IPS DF 6.9 (cell line): Measurements from ENCODE around the gene PRRX1.

Experiments
- DNase-seq: peaks from one replicate; pipeline ENCODE4 v3.0.0-alpha.2; 2013; ENCODE audit warnings: low read depth, low spot score
- H3K27ac ChIP-seq: one replicate; pipeline ENCODE4 v1.5.1; 2013; ENCODE audit warnings: low read length, control low read depth
- H3K27me3 ChIP-seq: 2 replicates; pipeline ENCODE4 v1.6.1; 2013; ENCODE audit warnings: mild to moderate bottlenecking, low read length; ENCODE audit not compliant: control insufficient read depth, insufficient read depth
- H3K36me3 ChIP-seq: 2 replicates; pipeline ENCODE4 v1.6.1; 2013; ENCODE audit warnings: low read length; ENCODE audit not compliant: control insufficient read depth, insufficient read depth
- H3K4me1 ChIP-seq: 2 replicates; pipeline ENCODE4 v1.6.1; 2013; ENCODE audit warnings: low read length; ENCODE audit not compliant: control insufficient read depth, insufficient read depth
- H3K4me3 ChIP-seq: 2 replicates; pipeline ENCODE4 v1.5.1; 2013; ENCODE audit warnings: mild to moderate bottlenecking, low read length
- H3K9me3 ChIP-seq: 2 replicates; pipeline ENCODE4 v1.6.1; 2013; ENCODE audit warnings: low read length, inconsistent platforms; ENCODE audit not compliant: control insufficient read depth, insufficient read depth
- WGBS: extraction: QIAGEN DNeasy Blood & Tissue Kit; methylation state at CpG from one replicate; pipeline ENCODE4 v1.1.7; 2013; ENCODE audit warnings: mixed read lengths, missing lambda C conversion rate; ENCODE audit not compliant: insufficient read length, insufficient coverage; 5-methylcytosine and 5-hydroxymethylcytosine counted together

The PRRX1 gene

GRCh38 chr1:170703591-170703990 is 39.7 kb downstream of the PRRX1 start:
- Histone ChIP-seq H3K36me3 (no peaks in the 10 kb centered on the region), H3K4me1 (no peaks in the 10 kb centered on the region), H3K9me3 (no peaks in the 10 kb centered on the region), H3K4me3 (no peak overlapping the region), H3K27me3 (no peaks in the 10 kb centered on the region), H3K27ac (no peak overlapping the region)
- no CpG with 5 or more reads among the region's 2 CpGs for WGBS
- no peak for DNase-seq

GRCh38 chr1:170704256-170704655 is 40.3 kb downstream of the PRRX1 start:
- WGBS = no CpG with 5 or more reads among the region's 3 CpGs
- Histone ChIP-seq H3K36me3 (no peaks in the 10 kb centered on the region), H3K4me1 (no peaks in the 10 kb centered on the region), H3K4me3 (no peak overlapping the region), H3K27me3 (no peaks in the 10 kb centered on the region), H3K9me3 (no peaks in the 10 kb centered on the region), H3K27ac (no peak overlapping the region)
- no peak for DNase-seq

GRCh38 chr1:170705981-170706380 is 42.0 kb downstream of the PRRX1 start:
- H3K4me1 ChIP-seq = no peaks in the 10 kb centered on the region

GRCh38 chr1:170707117-170707516 is 43.2 kb downstream of the PRRX1 start:
- Histone ChIP-seq H3K36me3 (no peaks in the 10 kb centered on the region), H3K4me1 (no peaks in the 10 kb centered on the region), H3K4me3 (no peak overlapping the region), H3K27me3 (no peaks in the 10 kb centered on the region), H3K9me3 (no peaks in the 10 kb centered on the region), H3K27ac (no peak overlapping the region)
- DNase-seq = no peak

More at GRCh38 chr1:170705981-170706380, 42.0 kb downstream of the PRRX1 start:
- Histone ChIP-seq H3K27me3 (no peaks in the 10 kb centered on the region), H3K27ac (no peak overlapping the region), H3K4me3 (no peak overlapping the region), H3K36me3 (no peaks in the 10 kb centered on the region), H3K9me3 (no peaks in the 10 kb centered on the region)
- no peak for DNase-seq

GRCh38 chr1:170707959-170708655 is 44.2 kb downstream of the PRRX1 start:
- Histone ChIP-seq H3K4me3 (no peak overlapping the region), H3K27me3 (no peaks in the 10 kb centered on the region), H3K36me3 (no peaks in the 10 kb centered on the region), H3K4me1 (no peaks in the 10 kb centered on the region), H3K27ac (no peak overlapping the region), H3K9me3 (no peaks in the 10 kb centered on the region)
- WGBS = no CpG with 5 or more reads among the region's 5 CpGs
- DNase-seq = no peak

GRCh38 chr1:170711682-170712081 is 47.8 kb downstream of the PRRX1 start:
- Histone ChIP-seq H3K27ac (no peak overlapping the region), H3K4me1 (no peaks in the 10 kb centered on the region), H3K36me3 (no peaks in the 10 kb centered on the region), H3K4me3 (no peak overlapping the region), H3K27me3 (no peaks in the 10 kb centered on the region), H3K9me3 (no peaks in the 10 kb centered on the region)
- DNase-seq = no peak

GRCh38 chr1:170714163-170714562 is 50.2 kb downstream of the PRRX1 start:
- H3K36me3 ChIP-seq = no peaks in the 10 kb centered on the region
- WGBS = no CpG with 5 or more reads among the region's 5 CpGs
- no peak overlapping the region for H3K4me3 ChIP-seq
- H3K27ac ChIP-seq = no peak overlapping the region
- H3K4me1 ChIP-seq = no peaks in the 10 kb centered on the region
- H3K9me3 ChIP-seq = no peaks in the 10 kb centered on the region
- no peak for DNase-seq
- H3K27me3 ChIP-seq = no peaks in the 10 kb centered on the region

GRCh38 chr1:170714938-170715337 is 51.0 kb downstream of the PRRX1 start:
- WGBS = no CpG with 5 or more reads among the region's 1 CpG
- H3K4me1 ChIP-seq = no peaks in the 10 kb centered on the region
- no peak overlapping the region for H3K4me3 ChIP-seq
- no peaks in the 10 kb centered on the region for H3K9me3 ChIP-seq
- H3K36me3 ChIP-seq = no peaks in the 10 kb centered on the region
- no peaks in the 10 kb centered on the region for H3K27me3 ChIP-seq
- no peak for DNase-seq
- H3K27ac ChIP-seq = no peak overlapping the region

- Histone ChIP-seq H3K4me1 (no peaks in the 10 kb centered on the region), H3K4me3 (no peak overlapping the region), H3K27me3 (no peaks in the 10 kb centered on the region), H3K9me3 (no peaks in the 10 kb centered on the region), H3K36me3 (no peaks in the 10 kb centered on the region), H3K27ac (no peak overlapping the region)
- WGBS = no CpG with 5 or more reads among the region's 3 CpGs
- DNase-seq = no peak
Measured at GRCh38 chr1:170716835-170717429, 53.0 kb downstream of the PRRX1 start.

GRCh38 chr1:170720661-170721060 is 56.7 kb downstream of the PRRX1 start:
- H3K4me1 ChIP-seq = no peaks in the 10 kb centered on the region
- no peaks in the 10 kb centered on the region for H3K36me3 ChIP-seq
- no peaks in the 10 kb centered on the region for H3K9me3 ChIP-seq
- no peak overlapping the region for H3K27ac ChIP-seq
- no peaks in the 10 kb centered on the region for H3K27me3 ChIP-seq
- no peak overlapping the region for H3K4me3 ChIP-seq
- DNase-seq = no peak
- WGBS = no CpG with 5 or more reads among the region's 2 CpGs

GRCh38 chr1:170721621-170722020 is 57.7 kb downstream of the PRRX1 start:
- Histone ChIP-seq H3K4me3 (no peak overlapping the region), H3K9me3 (no peaks in the 10 kb centered on the region), H3K4me1 (no peaks in the 10 kb centered on the region), H3K36me3 (no peaks in the 10 kb centered on the region), H3K27ac (no peak overlapping the region), H3K27me3 (no peaks in the 10 kb centered on the region)
- no CpG with 5 or more reads among the region's 4 CpGs for WGBS
- DNase-seq = no peak
